Ovary (tissue), 9 donors: Measurements from ENCODE around the gene MTAP. TPM values are rescaled to one million over a fixed set of nuclear protein-coding genes. Genes with fewer than 3 reads are reported as not detected.
A peak's percentile ranks its signal among the peaks of the same experiment; 100 is the strongest.

Source experiments
- DNase-seq, 5 donors: peaks; one replicate each; pipeline ENCODE4 v3.0.0-alpha.2; 2019 to 2020
- H3K27ac ChIP-seq, 2 donors: fragments of 200-600 bp; one replicate each; pipeline versions ENCODE4 v1.5.1 to v1.8.0; 2019 to 2022
- H3K27me3 ChIP-seq: fragments of 200-600 bp; one replicate; pipeline ENCODE4 v1.8.0; 2022
- H3K36me3 ChIP-seq: fragments of 200-600 bp; sonication (generic); one replicate; pipeline ENCODE4 v1.5.1; 2019
- H3K4me1 ChIP-seq: one replicate; pipeline ENCODE4 v1.8.1; 2013; ENCODE audit warnings: mild to moderate bottlenecking, moderate library complexity; ENCODE audit not compliant: insufficient read depth
- H3K4me3 ChIP-seq: fragments of 200-600 bp; sonication (generic); one replicate; pipeline ENCODE4 v1.5.1; 2017
- H3K9me3 ChIP-seq, 2 donors: fragments of 200-600 bp in 1 of 2; sonication (generic) in 1 of 2; one replicate each; pipeline versions ENCODE4 v1.5.1 to v1.8.1; 2013 to 2019; ENCODE audit warnings: mild to moderate bottlenecking in 1 of 2, moderate library complexity in 1 of 2
- CTCF ChIP-seq, 3 donors: fragments of 450-650 bp in 2 of 3; fragments of 200-600 bp in 1 of 3; IDR thresholded peaks; one replicate each; pipeline versions ENCODE4 v1.5.1 to v1.8.0; 2016 to 2022; ENCODE audit warnings: antibody characterized with exemption in 3 of 3, mild to moderate bottlenecking in 1 of 3
- EP300 ChIP-seq: sonication (generic); formaldehyde crosslinking; IDR thresholded peaks from one replicate; pipeline ENCODE4 v1.6.1; 2017; ENCODE audit warnings: antibody characterized with exemption
- POLR2A ChIP-seq: fragments of 450-650 bp; IDR thresholded peaks from one replicate; pipeline ENCODE4 v1.6.1; 2017; ENCODE audit warnings: antibody characterized with exemption, mild to moderate bottlenecking, moderate library complexity
- WGBS, 3 donors: extraction: QIAGEN DNeasy Blood & Tissue Kit in 1 of 3; methylation state at CpG; one replicate each; pipeline versions ENCODE4 v1.1.5 to v1.1.7; 2013 to 2017; 5-methylcytosine and 5-hydroxymethylcytosine counted together
- intact Hi-C, 4 donors: fragments of 100-400 bp; cut with DNase I; formaldehyde crosslinking; loops; one replicate each; pipeline versions ENCODE4 v1.11.0 to v1.15.1; 2022 to 2023
- polyA plus RNA-seq, 2 donors: library from polyadenylated mRNA; stranded (reverse); fragments of 200-250 nt in 1 of 2; fragments of 350-450 nt in 1 of 2; fragmentation: Illumina TruSeq in 1 of 2; extraction: RNeasy Lipid Tissue Mini Kit (QIAGEN cat#74804) in 1 of 2; gene quantifications; one replicate each; pipeline ENCODE4 v1.2.3, GENCODE V29; 2013 to 2014
- total RNA-seq, 7 donors: library from RNA; depleted of rRNA in 2 of 7; stranded (reverse); fragments of >200 nt in 2 of 7; fragmentation: NEBNext Ultra II Directional in 3 of 7; extraction: Animal tissue kit (Norgen Biotek cat#: 25700) in 3 of 7; gene quantifications; one replicate each; pipeline versions ENCODE4 v1.1.0 to v1.2.4, GENCODE V29; 2016 to 2023
- donor health status: DM: no; HTN: no; CAD: no; lungs with moderate emphysema.
- donor health status: DM: no; HTN: no; CAD: no.
- donor health status: Bipolar disorder and iron deficiency.
- donor health status: DM: yes; HTN: yes; CAD: no.
- donor health status: DM: no; HTN: no; CAD: no.
- donor health status: DM: yes; HTN: yes; CAD: no.

The MTAP gene
- total and polyA plus RNA-seq, 9 donors = 12.2 to 43.3 (median 34.0) TPM

DNA sequence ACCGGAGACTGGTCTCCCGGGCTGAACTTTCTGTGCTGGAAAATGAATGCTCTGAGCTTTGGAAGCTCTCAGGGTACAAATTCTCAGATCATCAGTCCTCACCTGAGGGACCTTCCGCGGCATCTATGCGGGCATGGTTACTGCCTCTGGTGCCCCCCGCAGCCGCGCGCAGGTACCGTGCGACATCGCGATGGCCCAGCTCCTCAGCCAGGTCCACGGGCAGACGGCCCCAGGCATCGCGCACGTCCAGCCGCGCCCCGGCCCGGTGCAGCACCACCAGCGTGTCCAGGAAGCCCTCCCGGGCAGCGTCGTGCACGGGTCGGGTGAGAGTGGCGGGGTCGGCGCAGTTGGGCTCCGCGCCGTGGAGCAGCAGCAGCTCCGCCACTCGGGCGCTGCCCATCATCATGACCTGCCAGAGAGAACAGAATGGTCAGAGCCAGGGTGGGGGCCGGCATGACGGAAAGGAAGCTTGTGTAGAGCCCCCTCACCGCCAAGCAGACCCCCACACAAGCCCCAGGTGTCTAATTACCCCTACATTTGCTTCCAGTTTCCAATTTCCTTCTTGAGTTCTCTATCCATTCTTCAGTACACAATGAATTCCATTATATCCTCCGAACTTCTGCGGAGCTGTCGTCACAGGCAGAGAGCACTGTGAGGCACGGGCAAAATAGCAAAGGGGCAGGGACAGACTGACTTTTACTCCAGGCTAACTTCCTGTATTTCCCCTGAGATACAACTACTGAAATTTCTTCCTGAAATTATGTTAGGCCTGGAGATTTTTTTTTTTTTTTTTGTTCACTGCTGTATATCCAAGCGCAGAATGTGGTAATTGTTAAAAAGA, 168.6 kb downstream of the MTAP start:
- H3K27me3 ChIP-seq = no peaks in the 10 kb centered on the region
- intact Hi-C loops = no loop called here
- no peak overlapping the region for H3K4me3 ChIP-seq
- no peaks in the 10 kb centered on the region for H3K4me1 ChIP-seq
- no peak for DNase-seq
- 6 to 13% (median 8%) methylated on average over 16 to 45 of the region's 45 CpGs for WGBS, 3 donors
- H3K36me3 ChIP-seq = no peaks in the 10 kb centered on the region
- no peak overlapping the region for H3K27ac ChIP-seq
- no peak for TF ChIP-seq EP300
- no peaks in the 10 kb centered on the region for H3K9me3 ChIP-seq

- Histone ChIP-seq H3K27ac (no peak overlapping the region), H3K36me3 (no peaks in the 10 kb centered on the region), H3K4me3 (no peak overlapping the region), H3K4me1 (no peaks in the 10 kb centered on the region), H3K9me3 (no peaks in the 10 kb centered on the region), H3K27me3 (no peaks in the 10 kb centered on the region)
- intact Hi-C loops = no loop called here
- TF ChIP-seq EP300 = no peak
- TF ChIP-seq POLR2A = no peak
- no peak for TF ChIP-seq CTCF (IDR thresholded peaks at IDR 0.05)
- DNase-seq = no peak
Measured at GRCh38 chr9:21972361-21972760, 169.9 kb downstream of the MTAP start.

GRCh38 chr9:21974343-21974721, 171.9 kb downstream of the MTAP start:
- Histone ChIP-seq H3K4me1 (no peaks in the 10 kb centered on the region), H3K27me3 (no peaks in the 10 kb centered on the region), H3K4me3 (peak overlapping the region; percentile 19), H3K36me3 (no peaks in the 10 kb centered on the region), H3K27ac (no peak overlapping the region), H3K9me3 (no peaks in the 10 kb centered on the region)
- WGBS, 3 donors = 3 to 5% (median 4%) methylated on average over 21 of the region's 21 CpGs
- TF ChIP-seq CTCF (IDR thresholded peaks at IDR 0.05) (no peak), EP300 (no peak), POLR2A (no peak)
- intact Hi-C loops = no loop called here
- no peak for DNase-seq

- no peaks in the 10 kb centered on the region for H3K27me3 ChIP-seq
Measured at GRCh38 chr9:21974722-21975409, 172.4 kb downstream of the MTAP start.

More at GRCh38 chr9:21974722-21975409, 172.4 kb downstream of the MTAP start:
- H3K4me3 ChIP-seq = peak overlapping the region; percentile 19
- intact Hi-C loops = no loop called here
- H3K4me1 ChIP-seq = no peaks in the 10 kb centered on the region
- WGBS, 3 donors = 1% methylated on average over 51 of the region's 51 CpGs
- no peak overlapping the region for H3K27ac ChIP-seq
- H3K36me3 ChIP-seq = no peaks in the 10 kb centered on the region
- H3K9me3 ChIP-seq = no peaks in the 10 kb centered on the region
- TF ChIP-seq CTCF (IDR thresholded peaks at IDR 0.05) (no peak), EP300 (no peak), POLR2A (no peak)
- peak in 2 of 5 donors; percentile 18 to 33 for DNase-seq
